PC-9 (cell line): ENCODE data around the gene RPS6KA3. TPM values are rescaled to one million over a fixed set of nuclear protein-coding genes. Genes with fewer than 3 reads are reported as not detected.

Experiments
- BruUV-seq: library from RNA; stranded (reverse); fragments of 400-500 nt; replicated peaks from 2 replicates; lab custom pipeline; 2021; lab: Mats Ljungman, UMichigan
- CTCF ChIA-PET: fragments of 300-600 bp; sonication (Branson Sonifier 250); formaldehyde crosslinking; loops from one replicate; lab custom pipeline; 2022; ENCODE audit warnings: antibody characterized with exemption; lab: Charles Lee
- POLR2A ChIA-PET: fragments of 300-600 bp; sonication (Branson Sonifier 250); formaldehyde crosslinking; loops from one replicate; lab custom pipeline; 2022; ENCODE audit warnings: antibody characterized with exemption; ENCODE audit not compliant: unreplicated experiment; lab: Charles Lee
- DNase-seq, 2 experiments: peaks; one replicate each; pipeline versions ENCODE4 v3.0.0 to v3.0.0-alpha.2; 2015 to 2022; ENCODE audit warnings: mixed read lengths in 1 of 2
- H2AFZ ChIP-seq: fragments of 200-600 bp; sonication (generic); 2 replicates; pipeline ENCODE4 v1.8.1; 2017; ENCODE audit warnings: antibody characterized with exemption
- H3F3A ChIP-seq: fragments of 200-600 bp; sonication (generic); 2 replicates; pipeline ENCODE4 v1.8.1; 2017; ENCODE audit warnings: antibody characterized with exemption, mild to moderate bottlenecking, low read depth; ENCODE audit not compliant: insufficient read depth
- H3K27ac ChIP-seq: fragments of 200-600 bp; sonication (generic); 2 replicates; pipeline ENCODE4 v1.6.1; 2016; ENCODE audit warnings: mixed run types
- H3K27me3 ChIP-seq: fragments of 200-600 bp; sonication (generic); 2 replicates; pipeline ENCODE4 v1.6.1; 2016; ENCODE audit warnings: low read depth, mixed run types; ENCODE audit not compliant: insufficient read depth
- H3K36me3 ChIP-seq: fragments of 200-600 bp; sonication (generic); 2 replicates; pipeline ENCODE4 v1.6.1; 2016; ENCODE audit warnings: low read depth, mixed run types
- H3K4me1 ChIP-seq: fragments of 200-600 bp; sonication (generic); replicated peaks from 2 replicates; pipeline ENCODE4 v1.6.1; 2016; ENCODE audit warnings: mixed run types; ENCODE audit not compliant: insufficient read depth
- H3K4me2 ChIP-seq: fragments of 200-600 bp; sonication (generic); 2 replicates; pipeline ENCODE4 v1.6.1; 2017; ENCODE audit warnings: mixed run types
- H3K4me3 ChIP-seq: fragments of 200-600 bp; sonication (generic); 2 replicates; pipeline ENCODE4 v1.6.1; 2016; ENCODE audit warnings: mixed run types
- H3K79me2 ChIP-seq: fragments of 200-600 bp; sonication (generic); 2 replicates; pipeline ENCODE4 v1.6.1; 2017; ENCODE audit warnings: low read depth, mixed run types
- H3K9me2 ChIP-seq: fragments of 200-600 bp; sonication (generic); 2 replicates; pipeline ENCODE4 v1.8.1; 2017; ENCODE audit warnings: mild to moderate bottlenecking; ENCODE audit not compliant: insufficient read depth
- H3K9me3 ChIP-seq: fragments of 200-600 bp; sonication (generic); 2 replicates; pipeline ENCODE4 v1.8.1; 2016; ENCODE audit warnings: low read depth; ENCODE audit not compliant: insufficient read depth
- H4K20me1 ChIP-seq: fragments of 200-600 bp; sonication (generic); 2 replicates; pipeline ENCODE4 v1.8.1; 2017; ENCODE audit not compliant: insufficient read depth
- EZH2 ChIP-seq: fragments of 200-600 bp; sonication (generic); IDR thresholded peaks from 2 replicates; pipeline ENCODE4 v1.8.0; 2017; ENCODE audit warnings: antibody characterized with exemption, low read depth
- intact Hi-C: fragments of 100-400 bp; cut with micrococcal nuclease; formaldehyde crosslinking; loops from one replicate; pipeline ENCODE4 v1.10.0; 2022; ENCODE audit not compliant: unreplicated experiment
- total RNA-seq: library from RNA; stranded (reverse); gene quantifications from 2 replicates; pipeline ENCODE4 v1.2.3, GENCODE V29; 2021
- TF ChIP-seq, protein P1 (sequence below): fragments of 200-600 bp; sonication (generic); conservative IDR thresholded peaks from 2 replicates; pipeline ENCODE4 v1.6.1; 2017; ENCODE audit warnings: mixed run types, antibody characterized with exemption, mild to moderate bottlenecking, moderate library complexity

Gene RPS6KA3
- total RNA-seq, 1 experiment from 2014 or later, result 51.4 TPM

DNA sequence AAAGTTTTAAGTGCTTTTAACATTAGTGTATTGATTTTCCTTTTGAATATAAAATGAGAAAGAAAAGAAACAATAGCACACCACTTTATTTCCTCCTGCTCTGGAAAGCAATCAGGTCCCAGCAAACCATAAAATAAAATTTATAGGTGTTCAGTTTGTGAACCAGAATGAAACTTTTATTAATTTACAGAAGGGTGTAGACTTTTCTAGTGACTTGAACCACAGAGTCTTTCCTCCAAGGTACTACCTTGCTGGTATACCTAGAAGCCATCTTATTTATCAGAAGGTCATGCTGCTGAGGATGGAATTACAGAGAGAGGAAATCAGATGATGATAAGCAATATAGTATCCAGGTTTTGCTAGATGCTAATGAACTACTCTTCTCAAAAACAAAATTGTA lies 27.6 kb upstream of the RPS6KA3 start:
- TF ChIP-seq, protein P1, sequence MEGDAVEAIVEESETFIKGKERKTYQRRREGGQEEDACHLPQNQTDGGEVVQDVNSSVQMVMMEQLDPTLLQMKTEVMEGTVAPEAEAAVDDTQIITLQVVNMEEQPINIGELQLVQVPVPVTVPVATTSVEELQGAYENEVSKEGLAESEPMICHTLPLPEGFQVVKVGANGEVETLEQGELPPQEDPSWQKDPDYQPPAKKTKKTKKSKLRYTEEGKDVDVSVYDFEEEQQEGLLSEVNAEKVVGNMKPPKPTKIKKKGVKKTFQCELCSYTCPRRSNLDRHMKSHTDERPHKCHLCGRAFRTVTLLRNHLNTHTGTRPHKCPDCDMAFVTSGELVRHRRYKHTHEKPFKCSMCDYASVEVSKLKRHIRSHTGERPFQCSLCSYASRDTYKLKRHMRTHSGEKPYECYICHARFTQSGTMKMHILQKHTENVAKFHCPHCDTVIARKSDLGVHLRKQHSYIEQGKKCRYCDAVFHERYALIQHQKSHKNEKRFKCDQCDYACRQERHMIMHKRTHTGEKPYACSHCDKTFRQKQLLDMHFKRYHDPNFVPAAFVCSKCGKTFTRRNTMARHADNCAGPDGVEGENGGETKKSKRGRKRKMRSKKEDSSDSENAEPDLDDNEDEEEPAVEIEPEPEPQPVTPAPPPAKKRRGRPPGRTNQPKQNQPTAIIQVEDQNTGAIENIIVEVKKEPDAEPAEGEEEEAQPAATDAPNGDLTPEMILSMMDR, result no peak
- TF ChIP-seq EZH2, result no peak

DNA sequence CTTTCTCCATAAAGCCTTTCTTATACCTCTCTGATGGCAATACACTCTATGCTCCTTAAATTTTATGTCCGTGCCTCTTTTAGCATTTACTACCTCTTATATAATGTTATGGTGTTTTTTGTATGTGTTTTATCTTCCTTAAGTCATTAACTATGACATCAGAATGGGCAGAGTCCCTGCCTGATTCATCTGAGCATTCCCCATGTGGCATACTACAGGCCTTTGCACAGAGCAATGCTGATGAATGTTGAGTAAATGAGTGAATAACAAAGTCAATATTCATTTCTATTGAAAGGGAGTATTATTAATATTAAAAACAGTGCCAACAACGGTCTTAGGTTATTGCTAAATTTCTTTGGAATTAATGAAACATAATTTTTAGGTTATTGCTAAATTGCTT lies 18.8 kb upstream of the RPS6KA3 start:
- no peaks in the 10 kb centered on the region for H3K9me3 ChIP-seq
- H3K9me2 ChIP-seq, result no peaks in the 10 kb centered on the region
- ChIA-PET POLR2A (no interaction called here), CTCF (no interaction called here)
- no peak for DNase-seq
- H3F3A ChIP-seq, result no peaks in the 10 kb centered on the region
- H2AFZ ChIP-seq, result no peak overlapping the region
- H3K27me3 ChIP-seq, result no peaks in the 10 kb centered on the region
- H3K36me3 ChIP-seq, result no peaks in the 10 kb centered on the region
- no TSS peak for BruUV-seq
- no peaks in the 10 kb centered on the region for H4K20me1 ChIP-seq
- H3K4me1 ChIP-seq, result no peaks in the 10 kb centered on the region
- no peak overlapping the region for H3K4me3 ChIP-seq
- intact Hi-C loops, result no loop called here
- H3K27ac ChIP-seq, result no peak overlapping the region
- H3K4me2 ChIP-seq, result no peak overlapping the region
- H3K79me2 ChIP-seq, result no peaks in the 10 kb centered on the region
- TF ChIP-seq EZH2, result no peak
- TF ChIP-seq, protein P1, result no peak

More for the DNA sequence above, 27.6 kb upstream of the RPS6KA3 start:
- CTCF ChIA-PET, result no interaction called here
- Histone ChIP-seq H3K4me1 (peaks cover 14% of the 10 kb centered on the region), H3K9me2 (no peaks in the 10 kb centered on the region), H3K36me3 (no peaks in the 10 kb centered on the region), H3K4me2 (no peak overlapping the region), H3K27ac (no peak overlapping the region), H4K20me1 (no peaks in the 10 kb centered on the region), H3F3A (no peaks in the 10 kb centered on the region), H3K27me3 (no peaks in the 10 kb centered on the region), H3K4me3 (no peak overlapping the region), H3K9me3 (no peaks in the 10 kb centered on the region), H2AFZ (no peak overlapping the region), H3K79me2 (no peaks in the 10 kb centered on the region)
- BruUV-seq, result no TSS peak
- POLR2A ChIA-PET, result no interaction called here
- no peak for DNase-seq
- intact Hi-C loops, result no loop called here

- no peak for TF ChIP-seq EZH2
- TF ChIP-seq, protein P1, result no peak
- ChIA-PET CTCF (no interaction called here), POLR2A (no interaction called here)
- no TSS peak for BruUV-seq
- H2AFZ ChIP-seq, result no peak overlapping the region
- DNase-seq, result no peak
- intact Hi-C loops, result no loop called here
- H3K4me1 ChIP-seq, result no peaks in the 10 kb centered on the region
- no peaks in the 10 kb centered on the region for H4K20me1 ChIP-seq
- no peaks in the 10 kb centered on the region for H3K9me3 ChIP-seq
- H3K27me3 ChIP-seq, result no peaks in the 10 kb centered on the region
- H3K36me3 ChIP-seq, result no peaks in the 10 kb centered on the region
- no peak overlapping the region for H3K4me2 ChIP-seq
- H3K9me2 ChIP-seq, result no peaks in the 10 kb centered on the region
- no peaks in the 10 kb centered on the region for H3K79me2 ChIP-seq
- H3K4me3 ChIP-seq, result no peak overlapping the region
- no peaks in the 10 kb centered on the region for H3F3A ChIP-seq
- no peak overlapping the region for H3K27ac ChIP-seq
Observed at GRCh38 chrX:20284992-20285391, 18.3 kb upstream of the RPS6KA3 start.
